GM06990 (cell line): Measurements from ENCODE around the gene CCDC149.

Experiments used
- DNase-seq: peaks from one replicate; pipeline ENCODE4 v3.0.0-alpha.2; 2011; ENCODE audit not compliant: insufficient read length; ENCODE audit errors: extremely low read depth
- H3K27me3 ChIP-seq: replicated peaks from 2 replicates; pipeline ENCODE4 v1.6.0; 2011; ENCODE audit warnings: low read length; ENCODE audit not compliant: control insufficient read depth, insufficient read depth
- H3K36me3 ChIP-seq: 2 replicates; pipeline ENCODE4 v1.5.1; 2011; ENCODE audit warnings: low read length; ENCODE audit not compliant: control insufficient read depth, insufficient read depth
- H3K4me3 ChIP-seq: replicated peaks from 2 replicates; pipeline ENCODE4 v1.5.1; 2011; ENCODE audit warnings: low read depth, mild to moderate bottlenecking, control low read depth, low read length
- TF ChIP-seq, protein P1 (sequence below): IDR thresholded peaks from 2 replicates; pipeline ENCODE4 v1.5.1; 2011; ENCODE audit warnings: low read length, control low read depth, mild to moderate bottlenecking, inconsistent platforms; ENCODE audit not compliant: insufficient read depth, poor library complexity, severe bottlenecking

CCDC149 gene

GRCh38 chr4:24897639-24898038, 15.2 kb downstream of the CCDC149 start:
- DNase-seq: no peak
- no peak overlapping the region for H3K4me3 ChIP-seq
- H3K36me3 ChIP-seq: no peaks in the 10 kb centered on the region
- H3K27me3 ChIP-seq: no peaks in the 10 kb centered on the region
- TF ChIP-seq, protein P1, sequence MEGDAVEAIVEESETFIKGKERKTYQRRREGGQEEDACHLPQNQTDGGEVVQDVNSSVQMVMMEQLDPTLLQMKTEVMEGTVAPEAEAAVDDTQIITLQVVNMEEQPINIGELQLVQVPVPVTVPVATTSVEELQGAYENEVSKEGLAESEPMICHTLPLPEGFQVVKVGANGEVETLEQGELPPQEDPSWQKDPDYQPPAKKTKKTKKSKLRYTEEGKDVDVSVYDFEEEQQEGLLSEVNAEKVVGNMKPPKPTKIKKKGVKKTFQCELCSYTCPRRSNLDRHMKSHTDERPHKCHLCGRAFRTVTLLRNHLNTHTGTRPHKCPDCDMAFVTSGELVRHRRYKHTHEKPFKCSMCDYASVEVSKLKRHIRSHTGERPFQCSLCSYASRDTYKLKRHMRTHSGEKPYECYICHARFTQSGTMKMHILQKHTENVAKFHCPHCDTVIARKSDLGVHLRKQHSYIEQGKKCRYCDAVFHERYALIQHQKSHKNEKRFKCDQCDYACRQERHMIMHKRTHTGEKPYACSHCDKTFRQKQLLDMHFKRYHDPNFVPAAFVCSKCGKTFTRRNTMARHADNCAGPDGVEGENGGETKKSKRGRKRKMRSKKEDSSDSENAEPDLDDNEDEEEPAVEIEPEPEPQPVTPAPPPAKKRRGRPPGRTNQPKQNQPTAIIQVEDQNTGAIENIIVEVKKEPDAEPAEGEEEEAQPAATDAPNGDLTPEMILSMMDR: no peak

GRCh38 chr4:24896977-24897376, 15.9 kb downstream of the CCDC149 start:
- H3K4me3 ChIP-seq: no peak overlapping the region
- no peaks in the 10 kb centered on the region for H3K36me3 ChIP-seq
- no peak for DNase-seq
- no peaks in the 10 kb centered on the region for H3K27me3 ChIP-seq
- TF ChIP-seq, protein P1: no peak

- Histone ChIP-seq H3K36me3 (no peaks in the 10 kb centered on the region), H3K4me3 (no peak overlapping the region), H3K27me3 (no peaks in the 10 kb centered on the region)
- no peak for DNase-seq
- TF ChIP-seq, protein P1: no peak
These were observed 16.8 kb downstream of the CCDC149 start for GRCh38 chr4:24896056-24896455.

DNA sequence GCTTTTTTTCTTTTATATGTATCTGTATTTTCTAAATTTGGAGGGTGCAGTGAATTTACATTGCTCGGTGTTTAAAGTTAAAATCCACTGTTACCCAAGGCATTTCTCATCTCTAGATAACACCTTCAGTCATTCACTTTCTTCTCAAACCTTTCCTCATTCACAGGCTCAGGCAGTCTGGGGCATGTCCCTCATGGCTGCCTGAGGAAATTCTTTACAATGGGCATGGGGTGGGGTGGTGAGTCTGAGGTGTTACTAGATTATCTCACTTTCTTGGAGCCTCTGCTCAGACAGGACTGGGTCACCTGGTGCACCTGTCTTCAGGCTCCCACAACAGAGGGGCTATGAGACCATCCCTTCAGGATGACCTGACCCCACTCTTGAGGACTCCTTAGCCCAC, 17.4 kb downstream of the CCDC149 start:
- Histone ChIP-seq H3K36me3 (no peaks in the 10 kb centered on the region), H3K4me3 (no peak overlapping the region), H3K27me3 (no peaks in the 10 kb centered on the region)
- TF ChIP-seq, protein P1: no peak
- DNase-seq: no peak

- TF ChIP-seq, protein P1: no peak
- no peaks in the 10 kb centered on the region for H3K36me3 ChIP-seq
- no peak for DNase-seq
- no peaks in the 10 kb centered on the region for H3K27me3 ChIP-seq
- no peak overlapping the region for H3K4me3 ChIP-seq
These were observed 18.0 kb downstream of the CCDC149 start for GRCh38 chr4:24894846-24895245.

DNA sequence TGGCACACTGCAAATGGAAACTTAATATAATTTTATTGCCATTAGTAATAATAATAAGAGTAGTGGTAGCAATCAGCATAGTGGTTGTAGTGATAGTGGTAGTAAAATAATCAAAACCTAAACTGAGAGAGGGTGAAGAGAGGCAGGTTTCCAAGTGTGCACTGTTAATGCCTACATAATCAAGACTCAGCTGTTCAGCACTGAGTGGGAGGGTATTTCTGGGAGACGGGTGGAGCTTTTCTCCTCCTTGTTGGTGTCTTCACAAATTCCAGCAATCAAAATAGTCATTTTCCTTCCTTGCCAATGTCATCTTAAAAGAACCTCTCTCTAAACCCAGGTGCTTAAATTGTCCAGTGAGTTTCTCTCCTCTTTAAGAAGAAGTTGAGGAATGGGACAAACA, 18.6 kb downstream of the CCDC149 start:
- H3K27me3 ChIP-seq: no peaks in the 10 kb centered on the region
- DNase-seq: no peak
- H3K36me3 ChIP-seq: no peaks in the 10 kb centered on the region
- H3K4me3 ChIP-seq: no peak overlapping the region
- TF ChIP-seq, protein P1: no peak
